Transverse colon (tissue), 3 donors: ENCODE results near the gene ILKAP.

ENCODE experiments used
- POLR2A ChIP-seq: fragments of 450-650 bp; IDR thresholded peaks from one replicate; pipeline ENCODE4 v1.6.1; 2016; ENCODE audit warnings: antibody characterized with exemption, mild to moderate bottlenecking, moderate library complexity
- TF ChIP-seq, protein P1 (sequence below), 5 experiments: fragments of 200-600 bp in 3 of 5; fragments of 450-650 bp in 2 of 5; sonication (generic) in 3 of 5; IDR thresholded peaks; 1 replicate in 2 of 5; 2 replicates in 3 of 5; pipeline ENCODE4 v1.5.1; 2016 to 2017; ENCODE audit warnings: antibody characterized with exemption in 5 of 5, inconsistent platforms in 3 of 5, mild to moderate bottlenecking in 2 of 5, moderate library complexity in 1 of 5

DNA sequence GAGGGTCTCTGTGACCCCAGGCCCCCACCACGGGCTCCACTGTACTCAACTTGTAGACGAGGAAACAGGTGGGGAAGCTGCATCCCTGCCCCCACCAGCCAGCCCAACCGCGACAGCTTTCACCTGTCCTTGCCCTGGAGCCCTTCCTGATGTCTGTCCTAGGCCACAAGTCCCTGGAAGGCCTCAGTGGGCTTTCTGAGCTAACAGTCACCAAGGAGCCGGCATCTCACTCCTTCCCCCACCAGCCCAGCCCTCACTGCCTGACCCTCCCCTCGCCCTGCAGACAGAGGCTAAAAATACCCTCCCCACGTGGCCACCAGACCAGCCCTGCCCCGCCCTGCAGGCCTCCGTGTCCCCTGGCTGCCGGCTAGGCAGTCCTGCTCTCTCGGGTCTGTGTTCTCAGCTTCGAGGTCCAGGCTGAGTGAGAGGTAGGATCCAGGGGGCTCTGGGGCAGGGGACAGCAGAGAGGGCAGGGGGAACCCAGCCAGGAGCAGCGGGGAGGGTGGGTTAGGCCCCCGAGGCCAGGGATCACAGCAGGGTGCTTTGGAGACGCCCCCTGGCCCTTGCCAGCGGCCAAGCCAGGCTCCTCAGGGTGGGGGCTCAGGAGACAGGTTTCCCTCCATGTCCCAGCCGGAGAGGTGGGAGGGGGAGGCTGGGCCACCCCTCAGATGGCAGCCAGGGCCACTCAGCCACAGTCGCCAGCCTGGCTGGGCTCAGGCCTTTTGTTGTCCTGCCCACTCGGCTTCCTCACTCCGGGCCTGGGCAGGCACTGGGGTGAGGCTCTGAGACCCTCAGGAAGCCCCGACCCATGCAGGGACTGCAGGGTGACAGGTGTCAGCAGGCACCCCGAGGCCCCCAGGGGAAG, 64.9 kb downstream of the ILKAP start, which contains the start of gene KLHL30:
- no peak for TF ChIP-seq POLR2A
- TF ChIP-seq, protein P1, sequence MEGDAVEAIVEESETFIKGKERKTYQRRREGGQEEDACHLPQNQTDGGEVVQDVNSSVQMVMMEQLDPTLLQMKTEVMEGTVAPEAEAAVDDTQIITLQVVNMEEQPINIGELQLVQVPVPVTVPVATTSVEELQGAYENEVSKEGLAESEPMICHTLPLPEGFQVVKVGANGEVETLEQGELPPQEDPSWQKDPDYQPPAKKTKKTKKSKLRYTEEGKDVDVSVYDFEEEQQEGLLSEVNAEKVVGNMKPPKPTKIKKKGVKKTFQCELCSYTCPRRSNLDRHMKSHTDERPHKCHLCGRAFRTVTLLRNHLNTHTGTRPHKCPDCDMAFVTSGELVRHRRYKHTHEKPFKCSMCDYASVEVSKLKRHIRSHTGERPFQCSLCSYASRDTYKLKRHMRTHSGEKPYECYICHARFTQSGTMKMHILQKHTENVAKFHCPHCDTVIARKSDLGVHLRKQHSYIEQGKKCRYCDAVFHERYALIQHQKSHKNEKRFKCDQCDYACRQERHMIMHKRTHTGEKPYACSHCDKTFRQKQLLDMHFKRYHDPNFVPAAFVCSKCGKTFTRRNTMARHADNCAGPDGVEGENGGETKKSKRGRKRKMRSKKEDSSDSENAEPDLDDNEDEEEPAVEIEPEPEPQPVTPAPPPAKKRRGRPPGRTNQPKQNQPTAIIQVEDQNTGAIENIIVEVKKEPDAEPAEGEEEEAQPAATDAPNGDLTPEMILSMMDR (IDR thresholded peaks at IDR 0.05), result no peak
